Measurements from ENCODE around the gene NGF. TPM values are rescaled to one million over a fixed set of nuclear protein-coding genes. Genes with fewer than 3 reads are reported as not detected.

The NGF gene
- total and polyA plus RNA-seq, 2 of the 4 experiments (the other 2 are of a cell fraction) = 12.5 to 21.7 TPM

- H2BK5ac ChIP-seq (ENCODE audit: low read depth, low read length, poor library complexity, severe bottlenecking) = no peak overlapping the region
- H3K4me3 ChIP-seq (ENCODE audit: insufficient read depth, low read depth, low read length) = no peak overlapping the region
- BruUV-seq (replicated peaks) = no TSS peak
- no peak for ATAC-seq (ENCODE audit: low read depth)
- H2BK15ac ChIP-seq (ENCODE audit: low read depth, low read length) = peak overlapping the region; percentile 26; the same call in 1 of the 3 replicates
- H3K14ac ChIP-seq (replicated peaks; ENCODE audit: low read depth, low read length) = no peak overlapping the region; the same call in 1 of the 2 replicates
- peaks cover 13 to 28% of the 10 kb centered on the region in 2 experiments; a peak in 3 of 4 replicates for H3K79me1 ChIP-seq (ENCODE audit: low read depth in 1 of 2, low read length in 2 of 2)
- no peaks in the 10 kb centered on the region for H3K9me3 ChIP-seq (ENCODE audit: control insufficient read depth, insufficient read depth, low read length)
- dilution Hi-C loops (cut with HindIII; ENCODE audit: low sequenced_read_pairs, unreplicated experiment) = no loop called here
- no CpG with 5 or more reads among the region's 5 CpGs for WGBS, 2 experiments (ENCODE audit: extremely low coverage in 2 of 2, insufficient read length in 1 of 2)
- intact Hi-C loops (cut with micrococcal nuclease) = no loop called here
- H4K20me1 ChIP-seq (ENCODE audit: insufficient read depth, low read length) = no peaks in the 10 kb centered on the region
- H3K56ac ChIP-seq (ENCODE audit: extremely low read depth, insufficient read depth, low read length) = no peak overlapping the region
- peak overlapping the region; percentile 11; the same call in 1 of the 2 replicates for H2BK120ac ChIP-seq (ENCODE audit: low read depth, low read length)
- H4K91ac ChIP-seq (ENCODE audit: insufficient read depth, low read depth, low read length) = peak overlapping the region; percentile 54; the same call in 1 of the 2 replicates
- no peak overlapping the region for H3K27ac ChIP-seq (ENCODE audit: insufficient read depth, low read length)
- POLR2A ChIA-PET (ENCODE audit: unreplicated experiment) = no interaction called here
- peak overlapping the region; percentile 51; the same call in 1 of the 2 replicates for H2AK5ac ChIP-seq (ENCODE audit: low read depth, low read length)
- in situ Hi-C loops (cut with MboI; ENCODE audit: low sequenced_read_pairs) = no loop called here
- no peak for DNase-seq
- H3K4ac ChIP-seq (ENCODE audit: low read depth, low read length) = peak overlapping the region; percentile 44; the same call in 1 of the 2 replicates
- CTCF ChIA-PET = no interaction called here
- no peak overlapping the region for H3K4me2 ChIP-seq (ENCODE audit: low read depth, low read length)
- no peak overlapping the region for H3K23ac ChIP-seq (ENCODE audit: low read depth, low read length)
- H3K27me3 ChIP-seq (ENCODE audit: control insufficient read depth, insufficient read depth, low read length) = no peaks in the 10 kb centered on the region
- H4K8ac ChIP-seq (ENCODE audit: low read depth in 2 of 2, low read length in 2 of 2) = peak overlapping the region in 1 of 2 experiments; percentile 19; a peak in 1 of 4 replicates
- no peak overlapping the region for H2BK20ac ChIP-seq (ENCODE audit: low read depth, low read length)
- H3K36me3 ChIP-seq (ENCODE audit: control insufficient read depth, insufficient read depth, low read length) = no peaks in the 10 kb centered on the region
- H3K4me1 ChIP-seq (ENCODE audit: control insufficient read depth, insufficient read depth, low read length) = peaks cover 21% of the 10 kb centered on the region
- H3K9ac ChIP-seq (ENCODE audit: low read depth, low read length) = no peak overlapping the region
- H2AK9ac ChIP-seq (replicated peaks; ENCODE audit: low read depth, low read length, poor library complexity) = no peak overlapping the region
- H3K9me1 ChIP-seq (ENCODE audit: insufficient read depth, low read length) = peaks cover 10% of the 10 kb centered on the region; the same call in 1 of the 2 replicates
- no peak overlapping the region for H3K18ac ChIP-seq (ENCODE audit: low read depth, low read length)
- no peak overlapping the region for H4K5ac ChIP-seq (ENCODE audit: low read depth, low read length)
- TF ChIP-seq MXI1 (IDR thresholded peaks at IDR 0.05; ENCODE audit: borderline replicate concordance, low read depth, low read length) (no peak), MAFK (IDR thresholded peaks at IDR 0.05; ENCODE audit: low read depth, low read length) (no peak), ELK1 (IDR thresholded peaks at IDR 0.05; ENCODE audit: borderline replicate concordance, low read depth, low read length) (no peak)
- no peak overlapping the region for H2AFZ ChIP-seq (replicated peaks; ENCODE audit: low read length, poor library complexity)
These were observed 12.2 kb downstream of the NGF start for GRCh38 chr1:115325874-115326273.

Measured in IMR-90 (cell line).